Gastrocnemius medialis (tissue), 4 donors: Measurements from ENCODE around the gene UBQLN4.
A peak's percentile ranks its signal among the peaks of the same experiment; 100 is the strongest.

ENCODE experiments used
- CTCF ChIP-seq, 5 experiments: fragments of 450-650 bp in 3 of 5; fragments of 200-600 bp in 2 of 5; sonication (generic) in 2 of 5; IDR thresholded peaks in 4 of 5; conservative IDR thresholded peaks in 1 of 5; 1 replicate in 4 of 5; 2 replicates in 1 of 5; pipeline ENCODE4 v1.5.1; 2016 to 2019; ENCODE audit warnings: antibody characterized with exemption in 5 of 5, mild to moderate bottlenecking in 3 of 5, moderate library complexity in 3 of 5
- POLR2A ChIP-seq, 2 donors: fragments of 450-650 bp; IDR thresholded peaks; one replicate each; pipeline ENCODE4 v1.6.1; 2017; ENCODE audit warnings: antibody characterized with exemption in 2 of 2, mild to moderate bottlenecking in 2 of 2, moderate library complexity in 2 of 2

- TF ChIP-seq POLR2A (IDR thresholded peaks at IDR 0.05): peak; percentile 12 to 52
- TF ChIP-seq CTCF (IDR thresholded peaks at IDR 0.05 in 4 of 5, conservative IDR thresholded peaks at IDR 0.05 in 1 of 5): peak; percentile 44 to 73 (median 59)
These were observed at the start of gene UBQLN4 for GRCh38 chr1:156053768-156054499.
